WTC11 (cell line): ENCODE measurements around the gene MOCS1. TPM values are rescaled to one million over a fixed set of nuclear protein-coding genes. Genes with fewer than 3 reads are reported as not detected.

ENCODE experiments used
- ATAC-seq: fragments of 200-7000 bp; cut with Tn5 transposase; 2 replicates; pipeline ENCODE4 v1.10.0; 2021; ENCODE audit warnings: mild to moderate bottlenecking, moderate library complexity
- CTCF ChIA-PET: fragments of 300-600 bp; sonication (Branson Sonifier 250); formaldehyde crosslinking; loops from one replicate; lab custom pipeline; 2021; ENCODE audit warnings: antibody characterized with exemption; lab: Charles Lee
- POLR2A ChIA-PET: fragments of 350-600 bp; sonication (Branson Sonifier 250); formaldehyde crosslinking; loops from one replicate; lab custom pipeline; 2021; ENCODE audit warnings: antibody characterized with exemption; lab: Charles Lee
- DNase-seq: peaks from one replicate; pipeline ENCODE4 v3.0.0; 2021; ENCODE audit warnings: low spot score
- H3K27ac Mint-ChIP-seq: 2 replicates; pipeline ENCODE4 v1.8.0; 2021; ENCODE audit warnings: mixed read lengths
- H3K27me3 Mint-ChIP-seq: 2 replicates; pipeline ENCODE4 v1.8.0; 2021; ENCODE audit warnings: low read depth, mild to moderate bottlenecking, moderate library complexity, mixed read lengths
- H3K36me3 Mint-ChIP-seq: 2 replicates; pipeline ENCODE4 v1.8.0; 2021; ENCODE audit warnings: mixed read lengths
- H3K4me1 Mint-ChIP-seq: 2 replicates; pipeline ENCODE4 v1.8.0; 2022; ENCODE audit warnings: mixed read lengths
- H3K4me3 Mint-ChIP-seq: 2 replicates; pipeline ENCODE4 v1.8.0; 2021; ENCODE audit warnings: mild to moderate bottlenecking, moderate library complexity, mixed read lengths
- H3K9me3 Mint-ChIP-seq: 2 replicates; pipeline ENCODE4 v1.8.0; 2021; ENCODE audit warnings: mixed read lengths
- ELF4 ChIP-seq: sonication (generic); formaldehyde crosslinking; IDR thresholded peaks from 2 replicates; pipeline ENCODE4 v1.8.1; 2022; ENCODE audit warnings: low read depth, mild to moderate bottlenecking, moderate library complexity, missing genetic modification reagents
- ETV6 ChIP-seq: sonication (generic); formaldehyde crosslinking; IDR thresholded peaks from 2 replicates; pipeline ENCODE4 v1.8.1; 2022; ENCODE audit warnings: mild to moderate bottlenecking, missing genetic modification reagents
- FOXJ3 ChIP-seq: sonication (generic); formaldehyde crosslinking; IDR thresholded peaks from 2 replicates; pipeline ENCODE4 v1.9.0; 2021; ENCODE audit warnings: missing genetic modification reagents, mild to moderate bottlenecking, borderline replicate concordance
- FOXP1 ChIP-seq: sonication (generic); formaldehyde crosslinking; IDR thresholded peaks from 2 replicates; pipeline ENCODE4 v1.8.0; 2022; ENCODE audit warnings: missing genetic modification reagents, mild to moderate bottlenecking, moderate library complexity, borderline replicate concordance
- GABPB1 ChIP-seq: sonication (generic); formaldehyde crosslinking; IDR thresholded peaks from 2 replicates; pipeline ENCODE4 v1.8.1; 2023; ENCODE audit warnings: mild to moderate bottlenecking, missing genetic modification reagents
- GTF2I ChIP-seq: fragments of 250-450 bp; sonication (Bioruptor Pico); conservative IDR thresholded peaks from 2 replicates; pipeline ENCODE4 v1.4.0; 2021; ENCODE audit warnings: mild to moderate bottlenecking
- JUN ChIP-seq: sonication (generic); formaldehyde crosslinking; IDR thresholded peaks from 2 replicates; pipeline ENCODE4 v1.8.0; 2023; ENCODE audit warnings: mild to moderate bottlenecking, missing genetic modification reagents
- MXD4 ChIP-seq: fragments of 250-450 bp; sonication (Bioruptor Pico); IDR thresholded peaks from 2 replicates; pipeline ENCODE4 v1.8.0; 2021; ENCODE audit warnings: mild to moderate bottlenecking, moderate library complexity, borderline replicate concordance
- NFYB ChIP-seq: sonication (generic); formaldehyde crosslinking; conservative IDR thresholded peaks from 2 replicates; pipeline ENCODE4 v1.8.0; 2022; ENCODE audit warnings: low read depth, missing genetic modification reagents
- NR2C2 ChIP-seq: sonication (generic); formaldehyde crosslinking; IDR thresholded peaks from 2 replicates; pipeline ENCODE4 v1.8.0; 2022; ENCODE audit warnings: mild to moderate bottlenecking, missing genetic modification reagents
- RELA ChIP-seq: sonication (generic); formaldehyde crosslinking; IDR thresholded peaks from 2 replicates; pipeline ENCODE4 v1.8.1; 2022; ENCODE audit warnings: missing genetic modification reagents, mild to moderate bottlenecking, borderline replicate concordance
- RORB ChIP-seq: fragments of 250-450 bp; sonication (Bioruptor Pico); IDR thresholded peaks from 2 replicates; pipeline ENCODE4 v1.9.0; 2021; ENCODE audit warnings: mild to moderate bottlenecking
- SMAD3 ChIP-seq: sonication (generic); formaldehyde crosslinking; IDR thresholded peaks from 2 replicates; pipeline ENCODE4 v1.8.0; 2022; ENCODE audit warnings: missing genetic modification reagents, mild to moderate bottlenecking, borderline replicate concordance
- TCF7 ChIP-seq: sonication (generic); formaldehyde crosslinking; IDR thresholded peaks from 2 replicates; pipeline ENCODE4 v1.8.0; 2022; ENCODE audit warnings: mild to moderate bottlenecking, low read depth, missing genetic modification reagents, moderate library complexity
- TEAD4 ChIP-seq: sonication (generic); formaldehyde crosslinking; IDR thresholded peaks from 2 replicates; pipeline ENCODE4 v1.8.0; 2022; ENCODE audit warnings: mild to moderate bottlenecking, missing genetic modification reagents
- TP53 ChIP-seq: sonication (generic); formaldehyde crosslinking; IDR thresholded peaks from 2 replicates; pipeline ENCODE4 v1.8.1; 2023; ENCODE audit warnings: mild to moderate bottlenecking, missing genetic modification reagents
- USF1 ChIP-seq: sonication (generic); formaldehyde crosslinking; IDR thresholded peaks from 2 replicates; pipeline ENCODE4 v1.8.0; 2022; ENCODE audit warnings: mild to moderate bottlenecking, missing genetic modification reagents
- ZNF138 ChIP-seq: sonication (generic); formaldehyde crosslinking; conservative IDR thresholded peaks from 2 replicates; pipeline ENCODE4 v1.8.1; 2022; ENCODE audit warnings: mild to moderate bottlenecking, moderate library complexity, missing genetic modification reagents
- ZNF263 ChIP-seq: sonication (generic); formaldehyde crosslinking; IDR thresholded peaks from 2 replicates; pipeline ENCODE4 v1.8.1; 2022; ENCODE audit warnings: low read depth, mild to moderate bottlenecking, moderate library complexity, missing genetic modification reagents
- ZNF281 ChIP-seq: sonication (generic); formaldehyde crosslinking; IDR thresholded peaks from 2 replicates; pipeline ENCODE4 v1.8.0; 2023; ENCODE audit warnings: mild to moderate bottlenecking, missing genetic modification reagents
- ZNF423 ChIP-seq: fragments of 250-450 bp; sonication (Bioruptor Pico); IDR thresholded peaks from 2 replicates; pipeline ENCODE4 v2.1.2; 2022; ENCODE audit warnings: mild to moderate bottlenecking, moderate library complexity
- total RNA-seq: library from RNA; stranded (reverse); gene quantifications from 3 replicates; pipeline ENCODE4 v1.2.3, GENCODE V29; 2021
- TF ChIP-seq, protein P1 (sequence below): sonication (generic); formaldehyde crosslinking; conservative IDR thresholded peaks from 2 replicates; pipeline ENCODE4 v1.8.1; 2022; ENCODE audit warnings: mild to moderate bottlenecking, missing genetic modification reagents
- TF ChIP-seq, protein P2 (sequence below): sonication (generic); formaldehyde crosslinking; IDR thresholded peaks from 2 replicates; pipeline ENCODE4 v1.8.1; 2023; ENCODE audit warnings: mild to moderate bottlenecking, missing genetic modification reagents
- TF ChIP-seq, protein P3 (sequence below): sonication (generic); formaldehyde crosslinking; IDR thresholded peaks from 2 replicates; pipeline ENCODE4 v1.8.1; 2022; ENCODE audit warnings: low read depth, missing genetic modification reagents, borderline replicate concordance
- TF ChIP-seq, protein P4 (sequence below): sonication (generic); formaldehyde crosslinking; IDR thresholded peaks from 2 replicates; pipeline ENCODE4 v1.8.0; 2022; ENCODE audit warnings: mild to moderate bottlenecking, missing genetic modification reagents

MOCS1 gene
- total RNA-seq, 1 experiment from 2014 or later = 18.5 TPM

- POLR2A ChIA-PET = no interaction called here
- ATAC-seq (no peak), DNase-seq (no peak)
- CTCF ChIA-PET = no interaction called here
- H3K9me3 Mint-ChIP-seq = no peaks in the 10 kb centered on the region
- TF ChIP-seq ELF4 (CRISPR knock-in tag) (no peak), RELA (no peak)
- H3K36me3 Mint-ChIP-seq = peaks cover 42% of the 10 kb centered on the region
- no peak overlapping the region for H3K27ac Mint-ChIP-seq
- no peaks in the 10 kb centered on the region for H3K27me3 Mint-ChIP-seq
- H3K4me1 Mint-ChIP-seq = 0 out of 2 replicates have a peak, but pooled peaks cover 9% of the 10 kb centered on the region
- H3K4me3 Mint-ChIP-seq = no peak overlapping the region
Observed at GRCh38 chr6:39920157-39920556, 14.1 kb downstream of the MOCS1 start.

GRCh38 chr6:39918831-39919230 lies 15.4 kb downstream of the MOCS1 start:
- Mint-ChIP-seq H3K27me3 (no peaks in the 10 kb centered on the region), H3K27ac (no peak overlapping the region), H3K4me3 (no peak overlapping the region), H3K36me3 (peaks cover 36% of the 10 kb centered on the region)
- CTCF ChIA-PET = interaction anchor here (1.3 kb wide), 1 partner anchor 548 kb away, joined by 4 read pairs; no protein-coding TSS in a partner anchor
- no peak for ATAC-seq
- POLR2A ChIA-PET = no interaction called here
- TF ChIP-seq GTF2I (CRISPR knock-in tag) (no peak), FOXJ3 (CRISPR knock-in tag) (no peak), SMAD3 (CRISPR knock-in tag) (no peak), RELA (no peak), TCF7 (no peak), NR2C2 (no peak), ZNF423 (no peak), RORB (CRISPR knock-in tag) (no peak), USF1 (CRISPR knock-in tag) (no peak), MXD4 (CRISPR knock-in tag) (no peak), ZNF281 (no peak), ETV6 (CRISPR knock-in tag) (no peak)
- TF ChIP-seq, protein P1, sequence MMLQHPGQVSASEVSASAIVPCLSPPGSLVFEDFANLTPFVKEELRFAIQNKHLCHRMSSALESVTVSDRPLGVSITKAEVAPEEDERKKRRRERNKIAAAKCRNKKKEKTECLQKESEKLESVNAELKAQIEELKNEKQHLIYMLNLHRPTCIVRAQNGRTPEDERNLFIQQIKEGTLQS (CRISPR knock-in tag) = no peak
- TF ChIP-seq, protein P2, sequence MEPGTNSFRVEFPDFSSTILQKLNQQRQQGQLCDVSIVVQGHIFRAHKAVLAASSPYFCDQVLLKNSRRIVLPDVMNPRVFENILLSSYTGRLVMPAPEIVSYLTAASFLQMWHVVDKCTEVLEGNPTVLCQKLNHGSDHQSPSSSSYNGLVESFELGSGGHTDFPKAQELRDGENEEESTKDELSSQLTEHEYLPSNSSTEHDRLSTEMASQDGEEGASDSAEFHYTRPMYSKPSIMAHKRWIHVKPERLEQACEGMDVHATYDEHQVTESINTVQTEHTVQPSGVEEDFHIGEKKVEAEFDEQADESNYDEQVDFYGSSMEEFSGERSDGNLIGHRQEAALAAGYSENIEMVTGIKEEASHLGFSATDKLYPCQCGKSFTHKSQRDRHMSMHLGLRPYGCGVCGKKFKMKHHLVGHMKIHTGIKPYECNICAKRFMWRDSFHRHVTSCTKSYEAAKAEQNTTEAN (CRISPR knock-in tag) = no peak
- TF ChIP-seq, protein P3, sequence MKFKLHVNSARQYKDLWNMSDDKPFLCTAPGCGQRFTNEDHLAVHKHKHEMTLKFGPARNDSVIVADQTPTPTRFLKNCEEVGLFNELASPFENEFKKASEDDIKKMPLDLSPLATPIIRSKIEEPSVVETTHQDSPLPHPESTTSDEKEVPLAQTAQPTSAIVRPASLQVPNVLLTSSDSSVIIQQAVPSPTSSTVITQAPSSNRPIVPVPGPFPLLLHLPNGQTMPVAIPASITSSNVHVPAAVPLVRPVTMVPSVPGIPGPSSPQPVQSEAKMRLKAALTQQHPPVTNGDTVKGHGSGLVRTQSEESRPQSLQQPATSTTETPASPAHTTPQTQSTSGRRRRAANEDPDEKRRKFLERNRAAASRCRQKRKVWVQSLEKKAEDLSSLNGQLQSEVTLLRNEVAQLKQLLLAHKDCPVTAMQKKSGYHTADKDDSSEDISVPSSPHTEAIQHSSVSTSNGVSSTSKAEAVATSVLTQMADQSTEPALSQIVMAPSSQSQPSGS = no peak
- TF ChIP-seq, all 79 proteins: peak for 0
- no peaks in the 10 kb centered on the region for H3K9me3 Mint-ChIP-seq
- H3K4me1 Mint-ChIP-seq = 0 out of 2 replicates have a peak, but pooled peaks cover 9% of the 10 kb centered on the region
- DNase-seq = no peak

DNA sequence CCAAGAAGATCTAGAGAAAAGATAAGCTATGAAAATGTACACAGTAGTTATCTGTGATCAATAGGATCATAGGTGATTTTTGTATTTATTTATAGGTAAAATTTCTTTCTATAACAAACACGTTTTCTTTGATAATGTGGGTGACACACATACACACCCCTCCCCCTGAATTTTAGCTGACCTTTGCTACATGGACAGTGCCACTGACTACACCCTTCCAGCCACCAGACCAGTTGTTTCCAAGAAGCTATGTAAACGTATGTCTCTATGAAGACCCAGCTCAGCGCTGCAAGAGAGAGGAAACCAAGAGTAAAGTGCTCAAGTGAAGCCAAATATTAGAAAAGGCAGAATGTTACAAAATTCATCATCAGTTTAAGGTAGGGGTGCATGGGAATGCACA lies 16.3 kb downstream of the MOCS1 start:
- ATAC-seq = no peak
- Mint-ChIP-seq H3K36me3 (peaks cover 36% of the 10 kb centered on the region), H3K4me1 (0 out of 2 replicates have a peak, but pooled peaks cover 9% of the 10 kb centered on the region), H3K27me3 (no peaks in the 10 kb centered on the region), H3K4me3 (no peak overlapping the region), H3K27ac (no peak overlapping the region), H3K9me3 (no peaks in the 10 kb centered on the region)
- ChIA-PET POLR2A (no interaction called here), CTCF (interaction anchor here (0.7 to 1.3 kb wide), 2 partner anchors 52 to 547 kb away, joined by 3 to 4 read pairs; no protein-coding TSS in a partner anchor)
- DNase-seq = no peak
- TF ChIP-seq GABPB1 (CRISPR knock-in tag) (no peak), ZNF138 (CRISPR knock-in tag) (no peak), MXD4 (CRISPR knock-in tag) (no peak), FOXP1 (CRISPR knock-in tag) (no peak), TEAD4 (no peak), ETV6 (CRISPR knock-in tag) (no peak), JUN (no peak), ELF4 (CRISPR knock-in tag) (no peak), SMAD3 (CRISPR knock-in tag) (no peak), ZNF263 (CRISPR knock-in tag) (no peak), TP53 (no peak), NFYB (CRISPR knock-in tag) (no peak)
- TF ChIP-seq, protein P4, sequence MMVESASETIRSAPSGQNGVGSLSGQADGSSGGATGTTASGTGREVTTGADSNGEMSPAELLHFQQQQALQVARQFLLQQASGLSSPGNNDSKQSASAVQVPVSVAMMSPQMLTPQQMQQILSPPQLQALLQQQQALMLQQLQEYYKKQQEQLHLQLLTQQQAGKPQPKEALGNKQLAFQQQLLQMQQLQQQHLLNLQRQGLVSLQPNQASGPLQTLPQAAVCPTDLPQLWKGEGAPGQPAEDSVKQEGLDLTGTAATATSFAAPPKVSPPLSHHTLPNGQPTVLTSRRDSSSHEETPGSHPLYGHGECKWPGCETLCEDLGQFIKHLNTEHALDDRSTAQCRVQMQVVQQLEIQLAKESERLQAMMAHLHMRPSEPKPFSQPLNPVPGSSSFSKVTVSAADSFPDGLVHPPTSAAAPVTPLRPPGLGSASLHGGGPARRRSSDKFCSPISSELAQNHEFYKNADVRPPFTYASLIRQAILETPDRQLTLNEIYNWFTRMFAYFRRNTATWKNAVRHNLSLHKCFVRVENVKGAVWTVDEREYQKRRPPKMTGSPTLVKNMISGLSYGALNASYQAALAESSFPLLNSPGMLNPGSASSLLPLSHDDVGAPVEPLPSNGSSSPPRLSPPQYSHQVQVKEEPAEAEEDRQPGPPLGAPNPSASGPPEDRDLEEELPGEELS = no peak
